Left kidney (tissue), 2 donors: Measurements from ENCODE around the gene ATRNL1. TPM values are rescaled to one million over a fixed set of nuclear protein-coding genes. Genes with fewer than 3 reads are reported as not detected.
"Not testable (repeated sequence)": the region's sequence is repeated elsewhere in the genome, so short reads cannot be mapped to it uniquely, and the experiment has no call there.

Experiments used
- DNase-seq: peaks from one replicate; pipeline ENCODE4 v3.0.0-alpha.2; 2013
- polyA plus RNA-seq: library from polyadenylated mRNA; unstranded; fragments of 120-200 nt; gene quantifications from one replicate; pipeline ENCODE4 v1.2.1, GENCODE V29; 2013; ENCODE audit not compliant: insufficient read length

ATRNL1 gene
- polyA plus RNA-seq, 1 donor = 27.8 TPM

DNA sequence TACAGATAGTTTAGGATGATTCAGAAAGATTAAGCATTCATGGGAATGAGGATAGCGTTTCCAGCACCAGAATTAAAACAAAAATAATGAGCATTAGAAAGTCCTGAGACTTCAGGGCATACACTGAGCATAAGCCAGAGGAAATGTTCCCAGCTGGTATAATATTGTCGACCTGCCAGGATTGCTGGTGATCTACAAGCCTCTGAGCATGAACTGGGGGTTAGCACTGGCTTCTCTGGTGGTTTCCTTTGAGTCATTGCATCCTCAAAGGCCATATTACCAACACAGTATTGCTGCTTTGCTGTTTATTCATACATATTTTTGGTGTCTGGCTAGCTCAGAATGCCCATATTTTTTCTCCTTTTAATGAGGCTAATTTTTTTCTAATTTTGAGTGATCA lies 10.7 kb upstream of the ATRNL1 start:
- DNase-seq = no peak

DNA sequence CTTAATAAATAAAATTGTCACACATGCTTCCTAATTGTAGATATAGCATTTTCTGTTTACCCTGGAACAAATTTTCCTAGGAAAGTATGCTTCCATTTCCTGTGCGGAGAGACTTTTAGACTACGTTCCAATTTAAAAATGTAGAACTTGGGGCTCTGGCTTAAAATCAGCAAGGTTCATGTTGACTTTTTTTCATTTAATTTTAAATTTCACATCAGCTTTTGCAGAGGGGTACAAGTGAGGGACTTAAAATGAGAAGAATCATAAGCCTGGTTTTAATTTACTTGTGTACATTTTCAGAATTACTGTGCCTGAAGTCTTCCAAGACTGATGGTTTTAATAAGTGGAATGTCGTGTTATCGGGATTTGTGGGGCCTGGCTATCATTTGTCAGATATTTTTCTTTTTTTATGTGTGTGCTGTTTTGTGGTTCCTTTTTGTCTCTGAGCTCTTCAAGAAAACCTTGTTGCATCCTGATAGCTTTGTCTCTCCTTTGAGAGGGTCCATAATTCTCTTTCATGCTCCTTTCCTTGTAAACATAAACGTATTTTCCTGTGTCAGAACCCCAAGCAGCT lies 8.8 kb upstream of the ATRNL1 start:
- DNase-seq = peak; percentile 26

DNA sequence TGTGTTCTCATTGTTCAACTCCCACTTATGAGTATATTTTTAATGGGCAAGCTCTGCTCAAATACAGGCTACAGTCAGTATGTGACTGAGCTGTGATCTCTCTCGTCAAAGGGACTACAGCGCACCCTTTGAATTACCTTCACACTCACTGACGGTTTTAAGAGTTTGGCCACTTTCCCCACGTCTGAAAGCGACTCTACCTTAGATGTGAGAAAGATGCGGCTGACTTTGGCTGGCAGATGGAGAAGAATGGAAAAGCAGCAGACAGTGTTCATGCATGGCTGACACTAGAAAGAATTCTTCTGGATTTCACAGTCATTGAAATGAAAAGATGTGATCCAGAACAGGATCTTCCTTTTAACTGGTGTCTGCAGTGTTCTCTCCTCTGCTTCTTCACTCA lies 2.0 kb upstream of the ATRNL1 start:
- no peak for DNase-seq

DNA sequence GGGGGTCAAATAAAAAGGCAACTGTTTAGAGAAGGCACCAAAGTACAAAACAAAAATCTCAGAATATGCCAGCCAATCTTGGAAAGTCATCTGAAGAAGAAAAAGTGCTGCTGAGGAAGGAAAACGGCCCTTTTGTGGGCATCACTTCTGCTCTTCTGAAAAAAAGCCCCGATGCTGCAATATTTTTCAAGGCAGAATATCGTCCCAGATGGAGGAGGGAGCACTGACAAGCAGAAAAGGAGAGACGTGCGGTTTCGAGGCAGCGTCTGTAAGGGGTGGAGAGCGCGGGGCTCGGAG lies 959 bp upstream of the ATRNL1 start:
- peak; percentile 20 for DNase-seq

- DNase-seq = peak; percentile 74
Observed at GRCh38 chr10:115092555-115093285, 445 bp upstream of the ATRNL1 start.

DNA sequence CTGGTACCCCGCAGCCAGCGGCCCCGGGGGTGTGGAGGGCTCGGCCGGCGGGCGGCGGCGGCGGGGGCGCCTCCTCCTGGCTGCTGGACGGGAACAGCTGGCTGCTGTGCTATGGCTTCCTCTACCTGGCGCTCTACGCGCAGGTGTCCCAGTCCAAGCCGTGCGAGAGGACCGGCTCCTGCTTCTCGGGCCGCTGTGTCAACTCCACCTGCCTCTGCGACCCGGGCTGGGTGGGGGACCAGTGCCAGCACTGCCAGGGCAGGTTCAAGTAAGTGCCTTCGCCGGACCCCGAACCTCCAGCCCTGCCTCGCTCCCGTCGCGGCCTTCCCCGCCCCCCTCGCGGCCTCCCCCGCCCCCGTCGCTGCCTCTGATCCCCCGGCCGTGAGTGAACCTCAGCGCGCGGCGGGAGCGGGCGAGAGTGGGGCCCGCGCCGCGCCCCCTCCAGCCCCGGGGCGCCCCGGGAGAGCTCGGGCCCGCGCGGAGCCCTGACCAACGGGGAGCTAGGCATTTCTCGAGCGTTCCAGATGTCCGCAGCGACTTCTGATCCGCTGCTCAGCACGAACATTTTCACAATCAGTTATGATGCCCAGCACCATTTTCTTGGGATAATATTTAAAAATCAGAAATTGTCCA lies 727 bp downstream of the ATRNL1 start:
- peak; percentile 30 for DNase-seq

DNA sequence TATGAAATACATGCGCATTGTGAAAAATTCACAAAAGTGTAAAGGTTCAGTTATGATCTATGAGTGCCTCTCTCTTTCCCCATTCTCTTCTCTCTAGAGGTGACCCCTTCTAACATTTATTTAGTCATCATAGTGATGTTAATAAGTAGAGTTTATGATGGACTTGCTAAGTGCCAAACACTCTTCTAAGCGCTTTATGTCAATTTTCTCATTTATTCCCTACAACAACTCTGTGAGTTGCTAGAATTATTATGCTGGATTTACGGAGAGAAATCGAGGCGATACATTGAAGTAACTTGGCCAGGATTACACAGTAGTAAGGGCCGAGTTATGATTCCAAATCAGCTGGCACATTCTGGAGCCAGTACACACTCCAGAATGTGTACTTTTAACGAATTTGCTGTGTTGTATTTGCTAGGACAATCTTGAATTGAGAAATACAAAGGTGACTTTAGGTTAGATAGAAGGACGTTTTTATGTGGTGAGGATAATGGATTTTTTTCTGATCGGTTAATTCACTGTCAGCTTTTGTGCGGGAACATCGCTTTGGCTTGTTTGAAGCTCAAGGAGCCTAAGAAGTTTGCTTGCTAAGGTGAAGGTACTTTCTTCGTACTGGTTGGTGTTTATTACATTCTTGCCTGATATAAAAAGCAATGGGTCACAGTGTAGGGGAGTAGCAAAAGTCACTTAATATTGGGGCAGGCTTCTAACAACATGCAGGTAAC lies 1.4 kb downstream of the ATRNL1 start:
- DNase-seq = no peak

DNA sequence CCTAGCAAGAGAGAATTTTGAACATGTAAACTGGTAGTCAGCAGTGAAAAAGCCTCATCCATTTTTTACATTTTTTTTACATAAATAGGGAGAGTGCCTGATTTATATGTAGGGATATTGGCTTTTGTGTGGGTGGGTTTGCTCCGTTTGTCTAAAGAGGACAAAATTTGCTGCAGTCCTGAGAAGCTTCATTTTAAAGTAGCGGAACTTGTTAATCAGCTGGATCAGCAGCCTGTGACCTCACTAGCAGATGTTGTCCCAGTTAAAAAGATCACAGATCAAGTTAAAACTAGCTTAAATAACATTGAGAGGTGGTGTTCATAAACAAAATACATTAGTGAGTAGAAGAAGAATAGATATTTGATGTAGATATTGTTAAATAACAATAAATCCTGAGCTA lies 2.6 kb downstream of the ATRNL1 start:
- no peak for DNase-seq

DNA sequence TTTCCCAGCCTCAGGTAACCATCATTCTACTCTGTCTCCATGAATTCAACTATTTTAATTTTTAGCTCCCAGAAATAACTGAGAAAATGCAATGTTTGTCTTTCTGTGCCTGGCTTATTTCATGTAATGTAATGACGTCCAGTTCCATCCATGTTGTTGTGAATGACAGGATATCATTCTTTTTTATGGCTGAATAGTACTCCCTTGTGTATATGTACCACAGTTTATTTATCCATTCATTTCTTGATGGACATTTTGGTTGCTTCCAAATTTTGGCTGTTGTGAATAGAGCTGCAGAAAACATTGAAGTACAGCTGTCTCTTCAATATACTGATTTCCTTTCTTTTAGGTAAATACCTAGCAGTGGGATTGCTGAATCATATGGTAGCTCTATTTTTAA lies 10.5 kb downstream of the ATRNL1 start:
- no peak for DNase-seq

DNA sequence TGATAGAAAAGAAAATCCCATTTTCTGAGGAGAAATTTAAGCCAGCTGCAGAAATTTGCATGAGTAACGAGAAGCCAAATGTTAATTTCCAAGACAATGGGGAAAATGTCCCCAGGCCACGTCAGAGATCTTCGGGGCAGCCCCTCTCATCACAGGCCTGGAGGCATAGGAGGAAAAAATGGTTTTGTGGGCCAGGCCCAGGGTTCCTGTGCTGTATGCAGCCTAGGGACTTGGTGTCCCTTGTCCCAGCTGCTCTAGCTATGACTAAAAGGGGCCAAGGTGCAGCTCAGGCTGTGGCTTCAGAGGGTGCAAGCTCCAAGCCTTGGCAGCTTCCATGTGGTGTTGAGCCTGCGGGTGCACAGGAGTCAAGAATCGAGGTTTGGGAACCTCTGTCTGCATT lies 12.2 kb downstream of the ATRNL1 start:
- DNase-seq = not testable (repeated sequence)

- no peak for DNase-seq
Observed at GRCh38 chr10:115107830-115108229, 14.7 kb downstream of the ATRNL1 start.

DNA sequence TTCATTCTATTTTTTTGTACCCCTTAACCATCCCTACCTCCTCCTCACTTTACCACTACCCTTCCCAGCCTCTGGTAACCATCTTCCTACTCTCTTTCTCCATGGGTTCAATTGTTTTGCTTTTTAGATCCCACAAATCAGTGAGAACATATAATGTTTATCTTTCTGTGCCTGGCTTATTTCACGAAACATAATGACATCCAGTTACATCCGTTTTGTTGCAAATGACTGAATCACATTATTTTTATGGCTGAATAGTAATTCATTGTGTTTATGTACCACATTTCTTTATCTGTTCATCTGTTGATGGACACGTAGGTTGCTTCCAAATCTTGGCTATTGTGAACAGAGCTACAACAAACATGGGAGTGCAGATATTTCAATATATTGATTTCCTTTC lies 24.1 kb downstream of the ATRNL1 start:
- DNase-seq = no peak

DNA sequence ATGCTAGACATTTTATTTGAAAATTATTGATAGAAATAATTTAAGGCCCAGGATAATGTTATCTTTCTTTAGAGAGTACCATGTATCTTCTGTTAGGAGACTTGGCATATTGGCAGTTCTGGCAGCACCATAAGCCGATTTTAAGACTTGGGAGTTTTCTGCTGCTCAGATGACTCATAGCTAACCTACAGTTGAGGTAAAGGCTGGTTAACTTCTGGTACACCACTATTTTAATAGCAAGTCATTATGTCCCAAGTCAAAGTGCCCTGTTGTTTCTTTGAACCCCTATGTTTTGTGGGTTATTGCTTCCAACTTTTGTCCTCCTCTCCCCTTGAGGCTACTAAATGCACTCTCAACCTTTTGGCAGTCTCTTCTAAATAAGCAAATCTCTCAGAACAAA lies 25.2 kb downstream of the ATRNL1 start:
- DNase-seq = no peak

- DNase-seq = no peak
Observed at GRCh38 chr10:115125505-115125904, 32.3 kb downstream of the ATRNL1 start.

- DNase-seq = peak; percentile 52
Observed at GRCh38 chr10:115129752-115130151, 36.6 kb downstream of the ATRNL1 start.

- DNase-seq = no peak
Observed at GRCh38 chr10:115136616-115137015, 43.5 kb downstream of the ATRNL1 start.

DNA sequence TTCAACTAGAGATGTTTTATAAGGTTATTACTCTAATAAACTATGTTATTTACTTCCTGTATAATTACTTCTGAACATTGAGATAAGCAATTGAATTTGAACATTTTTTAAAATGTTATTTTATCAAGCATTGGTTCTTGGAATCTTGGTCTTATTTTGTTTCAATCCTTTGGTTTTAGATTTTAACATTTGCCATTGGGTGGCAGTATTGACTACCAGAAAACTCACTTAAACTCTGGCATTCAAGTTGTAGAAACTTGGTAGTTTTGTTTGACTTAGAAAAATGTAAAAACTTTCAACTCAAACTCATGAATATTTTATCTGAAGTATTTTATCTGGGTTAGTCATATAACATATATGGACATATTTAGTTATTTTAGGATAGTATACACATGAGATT lies 48.1 kb downstream of the ATRNL1 start:
- peak; percentile 5 for DNase-seq

DNA sequence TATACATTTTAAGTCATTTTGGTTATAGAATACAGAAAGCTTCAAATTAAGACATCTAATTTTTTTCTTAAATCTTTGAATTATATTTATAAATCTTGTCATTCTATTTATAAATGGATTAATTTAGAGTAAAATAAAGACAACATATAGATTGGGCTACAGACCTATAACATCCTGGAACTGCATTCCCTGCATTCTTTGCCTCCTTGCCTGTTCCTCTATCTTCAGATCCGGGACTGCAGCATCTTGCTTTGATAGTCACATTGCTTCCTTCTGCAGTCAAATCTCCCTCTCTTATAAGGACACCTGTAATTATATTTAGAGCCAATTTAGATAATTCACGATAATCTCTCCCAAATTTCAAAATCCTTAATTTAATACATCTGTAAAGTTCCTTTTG lies 64.2 kb downstream of the ATRNL1 start:
- DNase-seq = no peak

DNA sequence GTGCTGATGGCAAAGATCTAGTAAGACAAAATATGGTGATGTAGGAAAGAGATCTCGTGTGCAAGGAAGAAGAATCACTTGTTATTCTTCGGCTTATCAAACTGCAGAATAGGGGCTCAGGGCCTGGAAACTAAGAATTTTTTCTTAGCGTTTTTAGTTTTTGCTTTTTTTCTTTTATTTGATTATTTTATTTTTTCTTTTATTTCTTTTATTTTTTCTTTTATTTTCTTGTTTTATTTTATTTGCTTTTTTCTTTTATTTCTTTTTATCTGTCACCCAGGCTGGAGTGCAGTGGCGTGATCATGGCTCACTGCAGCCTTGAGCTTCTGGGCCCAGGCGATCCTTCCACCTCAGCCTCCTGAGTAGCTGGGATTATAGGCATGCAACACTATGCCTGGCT lies 70.0 kb downstream of the ATRNL1 start:
- no peak for DNase-seq

- no peak for DNase-seq
Observed at GRCh38 chr10:115164220-115164619, 71.1 kb downstream of the ATRNL1 start.

- no peak for DNase-seq
Observed at GRCh38 chr10:115167751-115168150, 74.6 kb downstream of the ATRNL1 start.

DNA sequence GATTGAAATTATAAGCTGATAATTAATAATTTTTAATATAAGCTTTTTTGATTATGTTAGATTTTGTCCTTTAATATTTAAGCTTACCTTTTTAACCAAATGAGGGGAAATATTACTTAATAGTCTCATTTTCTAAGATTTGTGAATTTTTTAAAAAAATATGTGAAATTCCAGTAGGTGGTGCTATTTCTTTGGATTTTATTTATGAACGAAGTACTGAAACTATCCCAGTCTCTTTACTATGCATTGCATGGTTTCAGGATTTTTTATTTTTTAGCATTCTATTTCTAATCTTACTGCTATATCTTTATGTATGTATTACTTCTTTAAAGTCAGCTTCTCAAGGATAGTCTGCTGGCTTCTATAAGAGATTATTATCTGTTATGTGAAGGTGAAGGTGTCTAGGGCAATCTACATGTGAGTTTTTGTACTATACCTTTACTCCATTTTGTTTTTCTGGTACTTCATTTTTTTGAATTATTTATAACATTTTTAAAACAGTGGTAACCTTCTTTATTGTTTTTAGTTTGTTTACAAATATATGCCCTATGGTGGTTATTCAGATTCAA lies 78.3 kb downstream of the ATRNL1 start:
- DNase-seq = peak; percentile 7

DNA sequence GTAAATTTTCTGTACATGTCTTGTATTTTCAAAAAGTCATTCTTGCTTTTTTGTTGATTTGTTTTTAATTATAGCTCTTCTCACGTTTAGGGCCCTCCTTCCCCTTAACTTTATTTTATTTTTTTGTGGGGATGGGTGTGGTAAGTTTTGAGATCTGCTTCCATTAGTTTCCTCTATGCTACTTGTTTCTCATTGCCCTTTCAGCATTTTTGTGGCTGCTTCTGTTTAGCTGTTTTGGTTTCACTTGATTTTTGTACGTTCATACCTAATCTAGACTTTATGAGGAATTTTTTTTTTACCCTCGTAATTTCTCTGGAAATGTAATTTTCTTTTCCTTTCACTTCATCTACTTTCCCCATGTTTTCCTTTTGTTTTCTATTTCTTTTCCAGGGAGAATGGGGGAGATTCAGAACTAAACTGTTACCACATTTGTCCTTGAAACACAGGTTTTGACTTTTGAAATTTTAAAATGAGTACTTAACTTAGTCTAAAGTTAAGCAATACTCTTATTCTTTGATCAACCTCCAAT lies 80.8 kb downstream of the ATRNL1 start:
- DNase-seq = no peak
